HS-27A (cell line): ENCODE results near the gene RGPD6.
"Not testable (repeated sequence)": the region's sequence is repeated elsewhere in the genome, so short reads cannot be mapped to it uniquely, and the experiment has no call there.

ENCODE experiments used
- DNase-seq: peaks from one replicate; pipeline ENCODE4 v3.0.0-alpha.2; 2012; ENCODE audit warnings: low read depth, missing footprints

Gene RGPD6

DNA sequence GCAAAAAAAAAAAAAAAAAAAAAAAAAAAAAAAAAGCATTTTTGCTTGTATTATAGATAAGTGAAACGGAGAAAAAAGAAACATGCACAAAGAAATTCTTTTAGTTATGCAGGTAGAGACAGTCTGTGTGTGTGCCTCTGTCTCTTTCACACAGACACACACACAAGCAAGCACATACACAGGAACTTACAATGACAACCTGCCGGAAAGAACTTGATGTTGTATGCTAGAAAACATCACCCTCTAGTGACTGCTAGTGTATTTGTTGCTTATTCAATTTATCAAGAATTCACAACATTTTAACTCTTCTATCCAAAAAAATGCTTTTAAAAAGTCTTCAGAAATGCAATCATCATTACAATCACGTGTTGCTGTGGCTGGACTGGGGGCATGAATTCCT lies 95.8 kb downstream of the RGPD6 start:
- not testable (repeated sequence) for DNase-seq

DNA sequence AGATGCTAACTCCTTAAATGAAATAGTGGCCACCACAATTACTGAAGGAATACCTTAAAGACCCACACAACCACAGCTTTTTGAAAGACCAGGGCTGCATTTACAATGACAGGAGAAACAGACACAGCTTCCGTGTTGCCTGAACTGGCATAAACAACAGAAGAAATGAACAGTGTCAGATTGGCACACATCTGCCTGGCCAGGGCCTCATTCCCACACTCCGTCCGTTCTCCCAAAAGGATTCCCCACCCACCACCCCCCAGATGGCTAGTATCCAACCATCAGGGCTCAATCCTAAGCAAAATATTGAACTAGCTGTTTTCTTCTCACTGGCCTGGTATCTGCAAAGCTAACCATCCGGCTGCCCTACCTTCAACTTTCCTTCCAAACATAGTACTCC lies 96.9 kb downstream of the RGPD6 start:
- not testable (repeated sequence) for DNase-seq

DNA sequence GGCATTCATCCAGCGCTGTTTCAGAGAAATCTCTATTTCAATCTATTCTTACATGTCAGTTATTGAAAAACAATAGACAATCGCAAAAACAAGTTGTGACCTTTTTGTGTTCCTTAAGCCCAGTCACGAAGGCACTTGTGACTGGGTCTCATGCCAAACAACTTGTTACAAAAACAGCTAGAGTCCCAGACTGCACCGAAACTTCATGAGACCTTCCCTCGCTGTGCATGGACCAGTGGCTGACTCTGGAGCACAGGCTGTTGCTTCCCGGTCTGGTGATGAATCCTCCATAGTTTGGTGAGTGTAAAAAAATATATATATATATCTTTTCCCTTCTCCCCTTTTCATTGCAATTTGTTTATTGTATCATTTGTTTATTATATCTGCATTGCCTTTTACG lies 99.7 kb downstream of the RGPD6 start:
- not testable (repeated sequence) for DNase-seq

DNA sequence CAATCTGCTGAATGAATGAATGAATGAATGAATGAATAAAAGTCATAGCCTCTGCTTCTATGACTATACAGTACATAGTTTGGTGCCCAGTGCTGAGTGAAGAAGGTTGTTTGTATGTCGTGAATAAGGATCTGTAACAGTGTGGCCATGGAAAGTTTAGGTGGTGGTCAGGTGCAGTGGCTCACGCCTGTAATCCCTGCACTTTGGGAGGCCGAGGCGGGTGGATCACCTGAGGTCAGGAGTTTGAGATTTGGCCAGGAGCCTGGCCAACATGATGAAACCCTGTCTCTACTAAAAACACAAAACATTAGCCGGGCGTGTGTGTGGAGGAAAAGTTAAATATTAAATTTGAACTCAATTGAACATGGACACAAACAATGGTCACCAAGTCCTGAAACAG lies 100.1 kb downstream of the RGPD6 start:
- DNase-seq, result not testable (repeated sequence)

DNA sequence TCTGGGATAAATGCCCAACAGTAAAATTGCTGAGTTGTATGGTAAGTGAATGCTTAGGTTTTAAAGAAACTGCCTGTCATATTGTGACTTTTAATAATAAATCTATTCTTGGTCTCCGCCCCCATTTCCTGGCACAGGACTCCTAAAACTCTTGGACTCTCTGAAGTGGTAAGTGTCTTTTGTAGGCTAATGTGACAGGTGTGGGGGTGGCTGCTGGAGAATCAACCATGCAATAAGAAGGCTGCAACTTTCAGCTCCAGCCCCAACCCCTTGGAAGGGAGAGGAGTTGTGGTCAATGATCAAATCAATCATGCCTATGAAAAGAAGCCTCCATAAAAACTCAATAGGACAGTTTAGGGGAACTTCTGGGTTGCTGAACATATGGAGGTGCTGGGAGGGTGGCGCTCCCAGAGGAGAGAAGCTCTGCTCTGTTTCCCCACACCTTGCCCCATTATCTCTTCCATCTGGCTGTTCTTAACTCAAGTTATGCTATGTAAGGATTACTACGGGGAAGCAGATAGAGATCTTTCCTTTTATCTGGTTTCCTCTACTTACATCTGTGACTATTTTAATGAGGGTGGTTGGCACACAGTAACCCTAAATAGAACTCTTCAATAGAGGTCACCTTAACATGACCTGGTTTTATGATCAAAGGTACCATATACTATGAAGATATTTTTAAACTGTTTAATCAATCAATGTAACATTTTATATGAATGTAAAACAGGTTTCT lies 101.2 kb downstream of the RGPD6 start:
- not testable (repeated sequence) for DNase-seq

DNA sequence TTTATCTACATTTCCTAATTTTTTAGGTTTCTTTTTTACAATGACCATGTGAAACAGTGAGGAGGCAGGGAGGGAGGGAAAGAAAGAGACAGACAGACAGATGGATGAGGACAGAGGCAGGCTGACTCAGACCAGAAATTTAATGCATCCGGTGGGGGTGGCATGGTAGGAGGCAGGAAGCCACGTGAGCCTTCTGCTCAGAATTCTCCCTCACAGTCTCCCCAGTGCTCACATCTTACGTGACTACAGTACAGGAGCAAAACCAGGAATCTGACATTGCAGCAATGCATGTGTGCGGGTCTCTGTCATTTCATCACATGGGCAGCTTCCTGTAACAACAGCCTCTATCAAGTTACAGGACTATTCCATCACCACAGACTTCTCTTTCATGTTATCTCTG lies 102.1 kb downstream of the RGPD6 start:
- DNase-seq, result not testable (repeated sequence)

DNA sequence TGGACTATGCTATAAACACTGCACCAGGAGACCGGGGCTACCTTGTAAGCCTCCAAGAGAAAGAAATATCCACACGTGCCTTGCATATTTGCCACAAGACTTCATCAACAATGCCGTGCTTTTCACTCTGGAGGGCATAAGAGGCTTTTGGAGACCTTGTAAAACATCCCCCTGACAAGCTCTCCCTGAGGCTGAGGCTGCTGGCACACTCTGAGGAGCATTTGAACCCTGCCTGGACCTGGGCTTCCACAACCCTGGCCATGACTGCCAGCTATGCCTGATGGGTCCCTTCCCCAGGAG lies 104.0 kb downstream of the RGPD6 start:
- DNase-seq, result not testable (repeated sequence)

DNA sequence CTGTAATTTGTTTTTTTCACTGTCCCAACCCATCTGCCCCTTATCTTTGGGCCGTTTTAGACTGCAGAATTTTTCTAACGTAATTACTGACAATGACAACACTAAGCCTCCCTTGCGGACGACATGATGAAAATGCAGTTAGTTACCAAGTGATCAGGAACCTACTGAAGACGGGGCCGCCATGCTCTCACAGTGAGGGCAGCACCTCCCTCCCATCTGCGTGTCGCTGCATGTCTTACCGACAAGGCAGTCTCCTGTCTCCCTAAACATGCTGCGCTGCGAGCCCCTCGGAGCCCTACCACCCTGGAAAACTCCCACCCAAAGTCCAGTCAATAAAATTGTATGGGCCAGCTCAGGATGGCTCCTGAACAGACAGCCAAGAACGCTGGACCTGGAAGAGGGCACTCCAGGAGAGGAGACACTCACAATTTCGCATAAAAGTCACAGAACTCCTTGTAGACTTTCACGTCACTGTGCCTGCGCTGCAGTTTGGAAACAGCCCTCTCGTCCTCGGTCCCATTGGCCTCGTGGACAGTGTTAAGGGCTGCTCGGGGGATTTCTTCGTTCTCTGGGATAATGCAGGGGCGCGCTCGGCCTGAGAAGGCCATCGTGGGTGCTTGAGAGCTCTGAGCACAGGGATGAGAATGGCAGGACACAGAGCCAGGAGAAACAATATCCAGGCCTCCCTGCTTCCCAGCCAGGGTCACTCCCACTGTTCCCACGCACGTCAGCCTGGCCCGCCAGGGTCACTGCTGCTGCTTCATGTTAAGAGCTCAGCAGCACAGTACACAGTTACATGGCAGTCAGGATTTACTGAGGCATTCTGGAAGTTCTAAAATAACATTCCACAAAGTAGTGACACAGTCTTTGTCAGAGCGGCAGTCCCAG lies 104.6 kb downstream of the RGPD6 start, which contains the start of gene LIMS4:
TSS of gene LIMS4 (minus strand) at position 646 of the 888 bp plus-strand sequence. CDS start at position 608, 38 bp downstream.
- not testable (repeated sequence) for DNase-seq

DNA sequence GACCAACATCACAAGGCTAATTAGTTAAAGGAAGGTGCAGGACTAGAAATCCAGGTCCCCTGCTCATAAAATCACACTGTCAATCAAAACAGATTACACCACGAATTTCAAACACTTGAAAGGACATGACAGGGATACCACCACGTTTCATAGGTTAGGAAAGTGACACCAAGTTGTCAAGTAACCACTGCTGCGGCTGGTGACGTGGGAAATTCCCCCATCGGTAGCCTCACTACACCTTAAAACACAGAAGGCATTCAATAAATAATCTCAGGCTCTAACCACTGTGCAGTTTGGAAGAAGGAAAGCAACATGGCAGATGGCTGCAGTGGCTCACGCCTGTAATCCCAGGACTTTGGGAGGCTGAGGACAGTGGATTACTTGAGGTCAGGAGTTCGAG lies 108.1 kb downstream of the RGPD6 start:
- not testable (repeated sequence) for DNase-seq

DNA sequence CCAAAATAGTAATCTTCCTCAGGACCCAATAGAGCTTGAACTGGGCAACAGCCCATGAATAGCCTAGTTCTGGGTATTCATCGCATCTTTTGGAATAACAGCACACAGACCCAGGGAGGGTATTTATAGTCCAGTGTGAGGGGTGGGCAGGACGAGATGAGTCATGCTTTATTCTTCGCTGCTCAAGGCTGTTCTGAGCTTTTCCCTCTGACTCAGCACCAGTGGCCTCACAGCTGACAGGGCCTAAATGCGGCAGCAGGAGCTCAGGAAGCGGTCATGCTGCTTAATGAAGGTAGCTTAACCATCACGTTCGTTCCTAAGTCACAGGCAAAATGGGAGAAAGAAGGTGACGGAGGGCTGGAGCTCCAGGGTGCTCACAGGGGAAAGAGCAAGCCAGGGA lies 111.7 kb downstream of the RGPD6 start:
- DNase-seq, result not testable (repeated sequence)
